COLO668 (cell line): Measurements from ENCODE around the gene DRC3.

Experiments
- DNase-seq: peaks from one replicate; lab custom pipeline; 2025; ENCODE audit not compliant: unreplicated experiment; lab: John Stamatoyannopoulos, UW

DRC3 gene

DNA sequence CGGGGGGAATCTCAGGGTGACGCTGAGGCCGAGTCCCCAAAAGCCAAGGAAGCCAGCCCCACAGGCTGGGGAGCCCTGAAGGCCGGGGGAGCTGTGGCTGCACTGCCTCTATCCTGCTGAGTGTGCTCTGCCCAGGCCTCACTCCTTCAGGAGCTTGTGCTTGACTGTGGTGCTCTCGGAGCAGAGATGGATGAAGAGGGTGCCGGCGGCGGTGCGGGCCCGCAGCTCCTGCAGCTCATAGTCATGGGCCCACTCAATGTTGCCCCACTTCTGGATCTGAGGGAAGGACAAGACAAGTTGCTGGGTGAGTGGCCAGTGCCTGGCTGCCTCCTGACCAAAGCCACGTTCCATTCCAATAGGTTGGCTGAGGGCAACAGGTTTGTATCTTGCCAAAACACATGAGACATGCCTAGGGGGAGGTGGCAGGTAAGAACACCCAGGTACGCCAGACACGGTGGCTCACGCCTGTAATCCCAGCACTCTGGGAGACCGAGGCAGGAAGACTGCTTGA is 45.8 kb downstream of the DRC3 start:
- DNase-seq: no peak

DNA sequence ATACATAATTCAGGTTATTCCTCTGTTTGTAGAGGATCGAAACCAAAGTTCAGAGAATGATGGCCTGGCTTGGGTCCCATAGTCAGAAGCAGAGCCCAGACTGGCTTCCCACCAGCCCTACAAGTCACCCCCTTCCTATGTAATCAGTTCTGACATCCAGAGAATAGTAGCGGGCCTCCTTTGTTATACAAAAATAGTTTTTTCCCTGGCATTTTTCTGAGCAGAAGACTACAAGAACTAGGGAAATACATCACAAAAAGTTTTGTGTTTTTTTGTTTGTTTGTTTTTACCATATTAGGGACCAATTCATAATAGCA is 47.1 kb downstream of the DRC3 start:
- no peak for DNase-seq

DNA sequence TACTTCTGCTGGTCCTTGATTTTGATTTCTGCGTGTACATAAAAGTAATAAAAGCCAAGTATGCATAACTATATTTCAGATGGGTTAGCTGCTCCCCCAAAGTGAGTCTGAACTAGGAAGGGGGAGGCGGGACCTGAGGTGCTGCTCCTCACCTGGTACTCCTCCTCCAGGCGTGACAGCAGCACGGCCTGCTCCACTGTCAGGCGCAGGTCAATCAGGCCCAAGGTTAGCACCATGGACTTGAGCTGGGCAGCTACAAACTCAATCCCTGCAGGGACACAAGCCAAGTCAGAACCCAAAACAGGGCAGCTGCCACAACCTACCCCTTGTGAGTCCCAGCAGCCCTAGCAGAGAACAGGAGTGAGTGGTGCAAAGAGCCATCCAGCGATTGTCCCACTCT is 48.3 kb downstream of the DRC3 start:
- DNase-seq: no peak

DNA sequence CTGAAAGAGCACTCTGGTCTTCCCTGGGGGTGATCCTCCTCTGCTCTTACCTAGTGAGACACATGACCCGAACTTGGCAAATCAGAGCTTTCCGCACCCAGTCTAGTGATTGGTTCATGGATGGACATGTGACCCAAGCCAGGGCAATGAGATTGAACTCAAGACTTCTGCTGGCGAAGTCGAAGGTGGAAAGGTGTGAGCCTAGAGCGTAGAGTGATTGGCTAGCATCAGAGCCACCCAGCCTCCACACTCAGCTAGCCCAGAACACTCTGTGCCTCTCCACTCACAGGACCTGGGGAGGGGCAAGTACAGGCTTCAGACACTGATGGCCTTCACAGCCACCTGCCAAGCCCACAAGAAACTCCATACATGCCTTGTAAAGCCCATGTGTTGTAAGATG is 48.7 kb downstream of the DRC3 start:
- no peak for DNase-seq

DNA sequence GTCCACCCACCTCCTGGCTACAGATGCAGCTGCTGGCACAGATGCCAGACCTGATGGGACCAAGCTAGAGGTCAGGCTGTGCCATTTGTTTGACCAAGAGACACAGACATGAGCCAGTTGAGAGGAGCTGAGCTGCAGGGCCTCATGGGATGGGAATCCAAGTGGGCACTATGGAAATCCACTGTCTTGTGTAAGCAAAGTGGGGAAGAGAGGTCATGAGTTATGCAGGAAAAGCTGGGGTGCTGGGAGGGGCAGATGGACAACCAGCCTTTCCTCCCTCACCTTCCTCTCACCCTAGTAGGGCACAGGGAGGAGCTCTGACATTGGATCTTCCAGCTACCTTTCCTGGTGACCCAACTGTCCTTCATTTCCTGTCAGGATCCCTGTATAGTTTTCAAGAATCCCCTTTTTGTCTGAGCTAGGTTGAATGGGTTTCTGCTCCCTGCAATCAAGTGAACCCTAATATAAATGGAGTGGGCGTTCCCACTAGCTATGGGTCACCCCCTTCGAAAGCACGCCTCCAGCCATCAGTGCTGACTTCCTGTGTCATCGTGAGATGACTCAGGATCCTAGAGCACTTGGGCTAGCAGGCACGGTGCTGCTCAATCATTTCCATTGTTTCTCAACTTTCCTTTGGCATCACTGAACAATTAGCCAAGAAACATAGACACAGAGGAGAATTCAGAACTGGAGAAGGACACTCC is 52.7 kb downstream of the DRC3 start:
- no peak for DNase-seq

DNA sequence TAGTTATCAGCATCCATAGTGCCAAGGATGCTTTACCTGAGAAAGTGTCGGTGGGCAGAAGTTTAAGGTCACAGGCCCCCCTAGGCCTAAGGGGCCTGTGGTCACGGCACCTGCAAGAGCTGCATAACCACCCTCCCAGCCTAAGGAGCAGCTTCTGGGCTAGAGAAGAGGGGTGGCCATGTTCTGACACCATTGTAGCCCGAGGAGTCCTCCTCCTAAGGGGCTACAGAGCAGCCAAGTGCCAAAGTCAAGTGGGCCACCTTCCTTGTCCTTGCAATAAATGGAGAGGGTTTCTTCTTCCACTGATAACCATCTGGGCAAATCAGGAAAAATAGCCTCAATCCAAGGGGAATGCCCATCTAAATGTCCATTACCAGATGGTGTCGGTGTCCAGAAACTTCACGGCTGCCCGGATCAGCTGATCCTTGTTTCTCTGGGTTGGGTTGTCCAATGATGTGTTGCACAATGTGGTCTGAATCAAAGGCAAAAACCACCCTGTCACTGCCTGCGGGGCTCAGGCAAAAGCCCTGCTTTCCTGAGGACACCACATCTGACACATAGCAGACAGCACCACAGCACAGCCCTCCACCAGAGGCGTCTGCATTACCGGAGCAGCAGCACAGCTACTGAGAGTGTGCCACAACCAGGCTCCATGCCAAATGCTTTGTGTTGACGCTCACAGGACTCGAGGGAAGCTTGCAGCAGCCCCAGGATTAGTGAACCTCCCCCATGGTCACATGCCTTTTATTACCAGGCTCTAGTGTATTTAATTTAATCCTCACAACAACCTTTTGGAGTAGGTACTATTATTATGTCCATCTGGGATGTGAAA is 53.5 kb downstream of the DRC3 start:
- DNase-seq: peak; percentile 4

DNA sequence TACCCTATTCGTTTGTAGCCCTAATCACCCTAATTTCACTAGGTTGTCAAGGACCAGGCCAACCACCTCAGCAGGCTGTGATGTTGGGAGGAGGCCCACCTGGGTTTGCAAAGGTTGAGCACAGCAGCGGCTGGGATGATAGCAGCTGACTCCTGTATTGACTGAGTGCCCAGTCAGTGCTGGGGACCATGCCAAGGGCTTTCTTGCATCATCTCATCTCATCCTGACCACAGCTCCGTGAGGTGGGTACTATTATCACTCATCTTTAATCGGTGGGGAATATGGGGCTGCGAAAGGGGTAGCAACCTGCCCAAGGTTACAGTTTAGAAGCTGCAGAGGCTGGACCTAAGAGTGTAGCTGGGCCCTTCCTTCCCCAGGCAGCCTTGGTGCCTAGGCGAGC is 54.6 kb downstream of the DRC3 start:
- DNase-seq: peak; percentile 52

DNA sequence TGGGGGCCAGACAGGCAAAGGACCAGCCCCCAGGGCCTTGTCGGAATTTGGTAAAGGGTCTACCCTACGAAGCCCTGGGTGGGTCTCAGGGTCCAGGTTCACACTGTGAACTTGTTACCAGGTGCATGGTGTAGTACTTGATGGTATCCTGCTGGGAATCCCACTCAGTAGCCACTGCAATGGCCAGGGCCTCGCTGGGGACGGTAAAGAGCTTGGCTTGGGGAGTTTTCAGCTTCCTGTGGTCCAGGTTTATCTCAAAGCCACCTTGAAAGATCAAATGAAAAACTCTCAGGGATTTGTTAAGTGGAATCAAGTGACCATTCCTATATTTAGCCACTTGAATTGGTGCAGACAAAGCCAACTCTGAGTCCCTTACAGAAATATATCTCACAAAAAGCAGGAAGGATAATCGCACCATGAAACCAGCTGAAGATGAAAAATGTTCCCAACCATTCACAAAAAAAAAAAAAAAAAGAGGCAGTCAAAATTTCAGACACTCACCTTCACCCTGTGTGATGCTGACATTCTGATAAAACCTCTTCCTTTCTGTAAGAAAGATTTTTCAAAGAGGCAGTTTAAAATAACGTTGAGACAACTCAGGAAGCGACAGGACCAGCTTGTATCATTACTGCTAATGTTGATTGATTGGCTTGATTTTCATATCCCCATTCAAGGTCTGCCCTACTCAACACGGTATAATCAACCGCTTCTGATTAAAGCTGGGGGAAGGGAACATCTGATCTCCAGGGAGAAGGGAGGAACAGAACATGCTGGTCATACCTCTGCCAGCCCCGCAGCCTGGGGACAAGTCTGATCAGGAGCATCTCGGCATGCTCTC is 55.7 kb downstream of the DRC3 start:
- DNase-seq: peak; percentile 57

DNA sequence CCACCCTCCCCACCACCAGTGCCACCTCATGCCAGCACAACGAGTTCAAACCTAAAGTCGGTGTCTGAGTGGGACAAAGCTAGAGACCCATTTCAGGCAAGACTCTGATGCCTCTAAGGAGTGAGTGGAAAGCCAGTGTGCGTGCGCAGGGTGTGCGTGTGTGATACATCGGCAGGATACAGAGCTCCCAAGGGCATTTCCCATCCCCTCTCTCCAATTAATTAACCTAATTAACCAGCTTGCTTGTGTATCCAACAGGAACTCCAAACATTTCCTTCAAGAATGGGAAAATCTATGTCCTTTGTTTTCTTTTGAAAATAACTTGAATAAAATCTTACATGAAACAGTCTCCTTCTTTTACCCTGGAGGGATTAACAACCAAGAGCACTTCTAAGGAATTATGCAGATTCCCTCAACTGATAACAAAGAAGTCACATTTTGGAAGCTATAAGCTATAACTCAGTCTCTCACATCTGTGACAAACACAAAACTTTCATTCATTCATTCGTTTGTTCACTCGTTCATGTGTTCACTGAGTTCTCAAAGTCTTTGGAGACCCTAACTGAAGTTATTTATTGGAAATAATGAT is 56.4 kb downstream of the DRC3 start:
- no peak for DNase-seq

DNA sequence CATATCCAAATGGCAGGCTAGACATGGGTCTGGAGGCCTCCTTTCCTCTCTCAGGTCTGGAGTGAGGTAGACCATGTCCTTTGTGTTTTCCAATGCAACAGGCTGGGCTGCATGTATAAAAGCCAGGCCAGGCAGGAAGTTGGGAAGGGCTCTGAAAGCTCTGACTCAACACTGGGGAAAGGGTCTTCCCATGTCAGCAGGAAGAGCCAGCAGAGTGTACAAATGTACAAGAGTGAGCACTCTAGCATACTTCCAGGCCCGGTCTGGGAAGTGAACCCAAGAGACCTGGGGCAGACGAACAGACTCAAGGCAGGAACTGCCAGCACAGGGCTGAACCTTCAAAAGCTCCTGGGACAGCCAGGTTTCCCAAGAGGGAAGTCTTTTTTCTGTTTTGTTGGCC is 59.3 kb downstream of the DRC3 start:
- DNase-seq: no peak

DNA sequence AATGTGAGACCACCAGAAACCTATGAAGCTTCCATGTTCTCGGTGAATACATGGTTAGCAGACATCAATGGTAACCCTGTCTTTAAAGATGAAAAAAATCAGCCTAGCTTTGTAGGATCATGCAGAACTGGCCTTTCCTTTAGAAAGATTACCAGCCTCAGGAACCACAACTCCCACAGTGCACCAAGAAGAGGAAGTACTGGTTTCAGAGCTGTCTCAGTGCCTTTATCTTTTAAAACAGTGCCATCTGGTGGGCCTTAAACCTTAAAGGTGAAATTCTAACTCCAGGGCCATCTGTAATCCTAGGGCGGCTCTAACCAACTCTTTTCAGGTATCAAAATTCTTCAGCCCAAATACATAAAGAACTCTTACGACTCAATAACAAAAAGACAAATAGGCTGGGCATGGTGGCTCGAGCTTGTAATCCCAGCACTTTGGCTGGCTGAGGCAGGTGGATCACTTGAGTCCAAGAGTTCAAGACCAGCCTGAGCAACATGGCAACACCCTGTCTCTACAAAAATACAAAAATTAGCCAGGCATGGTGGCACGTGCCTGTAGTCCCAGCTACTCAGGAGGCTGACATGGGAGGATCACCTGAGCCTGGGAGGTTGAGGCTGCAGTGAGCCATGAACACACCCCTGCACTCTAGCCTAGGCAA is 60.9 kb downstream of the DRC3 start:
- peak; percentile 38 for DNase-seq

DNA sequence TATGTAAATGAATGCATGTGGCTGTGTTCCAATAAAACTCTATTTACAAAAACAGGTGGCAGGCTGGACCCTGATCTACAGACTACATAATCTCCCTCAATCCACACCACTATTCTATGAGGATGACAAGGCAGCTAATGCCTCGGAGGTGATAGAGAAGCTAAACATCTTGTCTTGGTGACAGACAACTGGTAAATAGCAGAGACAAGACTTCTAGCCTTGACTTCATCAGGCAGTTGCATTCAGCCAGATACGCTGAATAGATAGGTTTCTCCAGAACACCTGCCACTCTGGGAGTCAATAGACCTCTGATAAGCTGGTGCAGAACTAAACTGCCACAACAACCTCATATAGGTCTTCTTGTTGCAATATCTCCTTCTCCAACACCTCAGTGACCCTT is 63.0 kb downstream of the DRC3 start:
- DNase-seq: no peak

DNA sequence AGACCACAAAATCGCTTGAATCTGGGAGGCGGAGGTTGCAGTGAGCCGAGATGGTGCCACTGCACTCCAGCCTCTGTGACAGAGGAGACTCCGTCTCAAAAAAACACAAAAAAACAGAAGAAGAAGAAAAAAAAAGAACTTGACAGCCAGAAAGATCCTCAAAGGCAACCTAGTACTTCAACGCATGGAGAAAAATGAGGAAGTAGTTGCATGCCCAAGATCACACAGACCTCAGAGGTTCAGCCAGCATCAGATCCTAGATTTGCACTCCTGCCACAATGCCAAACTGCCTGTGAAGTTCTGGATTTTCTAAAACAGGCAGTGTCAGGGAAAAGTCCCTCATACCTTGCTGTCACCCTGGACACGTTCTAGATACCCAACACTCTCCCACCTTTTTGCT is 64.8 kb downstream of the DRC3 start:
- DNase-seq: no peak

DNA sequence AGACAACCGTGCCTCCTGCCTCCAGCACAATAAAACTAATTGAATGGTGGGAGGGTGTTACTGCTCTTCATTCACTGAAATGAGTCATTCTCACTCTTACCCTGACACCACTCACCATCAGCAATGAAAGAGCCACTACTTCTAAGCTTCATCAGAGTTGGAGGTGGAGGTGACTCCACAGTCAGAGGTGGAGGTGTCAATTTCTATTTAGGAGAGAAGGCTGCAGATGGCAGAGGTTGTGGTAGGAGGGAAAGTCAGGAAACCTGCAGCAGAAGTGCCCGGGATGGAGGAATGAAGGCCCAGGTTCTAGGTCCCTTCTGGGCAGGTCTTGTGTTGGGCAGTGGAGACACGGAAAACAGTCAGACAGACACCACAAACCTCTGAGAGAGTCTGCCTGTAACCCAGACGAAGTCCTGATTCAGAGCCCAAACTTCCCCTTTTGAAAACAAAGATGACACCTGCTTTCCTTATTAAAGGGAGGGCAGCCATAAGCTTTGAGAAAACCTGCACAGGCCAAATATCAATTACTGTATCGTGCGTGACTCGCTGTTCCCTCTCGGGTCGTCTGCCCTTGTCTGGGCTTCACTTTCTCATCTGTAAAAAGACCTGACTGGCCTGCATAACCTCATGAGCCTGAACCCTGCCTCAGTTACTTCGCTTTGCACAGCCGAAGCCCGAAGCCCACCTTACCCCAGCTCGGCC is 65.6 kb downstream of the DRC3 start:
- no peak for DNase-seq

DNA sequence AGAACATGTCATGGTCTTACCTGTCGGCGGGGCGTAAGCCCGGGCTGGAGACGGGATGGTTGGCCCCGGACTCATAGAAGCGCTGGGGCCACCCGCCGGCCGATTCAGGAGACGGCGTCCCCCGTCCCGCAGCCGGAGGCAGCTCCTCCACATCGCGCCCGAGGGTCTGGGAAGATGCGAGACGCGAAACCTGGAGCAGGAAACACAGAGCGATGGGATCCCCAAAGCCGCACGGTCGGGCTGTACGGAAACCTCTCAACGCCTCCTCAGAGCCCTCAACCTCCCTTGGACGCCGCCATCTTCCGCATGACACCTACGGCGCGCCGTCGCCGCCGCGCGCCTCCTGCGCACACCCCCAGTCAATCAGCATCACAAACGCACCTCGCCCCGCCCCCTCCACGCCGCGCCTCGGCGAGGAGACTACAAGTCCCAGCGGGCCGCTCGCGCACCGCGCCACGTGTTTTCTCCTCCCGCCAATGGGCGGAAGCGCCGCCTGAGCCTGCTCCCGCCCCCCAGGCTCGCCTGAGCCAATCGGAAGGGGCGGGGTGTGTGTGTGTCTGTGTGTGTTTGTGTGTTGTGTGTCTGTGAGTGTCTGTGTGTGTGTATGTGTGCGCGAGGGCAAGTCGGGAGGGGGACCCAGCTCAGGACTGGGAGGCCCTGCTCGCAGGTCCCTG is 66.3 kb downstream of the DRC3 start, which contains the start of the genes ATPAF2 and GID4:
TSS of gene ATPAF2 (minus strand) at position 308 of the 674 bp plus-strand sequence. CDS start at position 153, 155 bp downstream.
TSS of gene GID4 (plus strand) at position 548 of the 674 bp plus-strand sequence. CDS start at position 605, 57 bp downstream.
- peak; percentile 98 for DNase-seq

DNA sequence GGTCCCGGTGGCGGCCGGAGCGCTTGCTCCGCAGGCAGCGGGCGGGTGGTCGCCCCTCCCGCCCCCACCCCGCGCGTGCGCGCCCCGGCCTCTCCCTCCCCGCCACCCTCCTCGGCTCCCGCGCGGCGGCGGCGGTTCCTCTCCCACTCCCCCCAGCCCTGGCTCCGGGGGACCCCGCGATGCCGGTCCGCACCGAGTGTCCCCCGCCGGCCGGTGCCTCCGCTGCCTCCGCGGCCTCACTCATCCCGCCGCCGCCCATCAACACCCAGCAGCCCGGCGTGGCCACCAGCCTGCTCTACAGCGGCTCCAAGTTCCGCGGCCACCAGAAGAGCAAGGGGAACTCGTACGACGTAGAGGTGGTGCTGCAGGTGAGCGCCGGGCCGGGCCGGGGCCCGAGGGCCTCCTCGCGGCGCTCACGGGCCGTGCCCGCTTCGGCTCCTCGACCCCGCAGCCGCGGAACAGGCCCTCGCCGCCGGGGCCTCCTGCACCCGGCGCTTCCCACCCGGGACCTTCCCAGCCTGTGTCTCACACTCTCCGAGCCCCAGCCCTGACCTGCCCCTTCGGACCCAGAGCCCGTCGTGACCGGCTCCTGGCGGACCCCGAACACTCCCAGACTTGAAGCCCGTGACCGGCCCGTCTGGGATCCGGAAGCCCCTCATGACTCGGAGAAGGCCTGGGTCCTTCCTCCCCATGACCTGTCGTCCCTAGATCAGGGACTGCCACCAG is 67.0 kb downstream of the DRC3 start:
- DNase-seq: peak; percentile 43

DNA sequence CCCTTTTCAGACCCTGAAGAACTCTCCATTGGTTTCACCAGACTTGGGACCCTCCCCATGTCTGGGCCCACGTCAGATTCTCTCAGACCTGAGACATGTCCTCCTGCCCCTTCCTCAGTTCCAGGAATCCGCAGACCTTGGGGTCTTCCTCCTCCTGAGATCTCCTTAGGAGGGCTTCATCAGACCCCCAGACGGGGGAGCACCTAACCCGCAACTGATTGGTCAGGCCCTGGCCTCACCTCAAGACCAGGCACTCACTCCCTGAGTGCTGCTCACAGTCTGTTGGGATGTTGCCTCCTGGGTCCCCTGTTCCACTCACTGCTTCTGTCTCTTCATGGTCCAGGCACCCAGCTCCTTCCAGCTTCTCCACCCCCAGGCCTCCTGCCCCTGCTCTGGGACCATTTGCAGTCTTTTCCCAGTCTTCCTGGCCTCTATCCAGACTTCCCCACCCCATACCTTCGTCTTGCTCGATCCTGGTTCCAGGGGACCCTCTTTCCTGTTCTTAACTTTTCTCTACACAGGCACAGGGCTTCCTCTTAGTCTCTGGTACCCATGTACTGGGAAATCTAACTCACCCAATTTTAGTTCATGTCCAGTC is 67.7 kb downstream of the DRC3 start:
- no peak for DNase-seq

DNA sequence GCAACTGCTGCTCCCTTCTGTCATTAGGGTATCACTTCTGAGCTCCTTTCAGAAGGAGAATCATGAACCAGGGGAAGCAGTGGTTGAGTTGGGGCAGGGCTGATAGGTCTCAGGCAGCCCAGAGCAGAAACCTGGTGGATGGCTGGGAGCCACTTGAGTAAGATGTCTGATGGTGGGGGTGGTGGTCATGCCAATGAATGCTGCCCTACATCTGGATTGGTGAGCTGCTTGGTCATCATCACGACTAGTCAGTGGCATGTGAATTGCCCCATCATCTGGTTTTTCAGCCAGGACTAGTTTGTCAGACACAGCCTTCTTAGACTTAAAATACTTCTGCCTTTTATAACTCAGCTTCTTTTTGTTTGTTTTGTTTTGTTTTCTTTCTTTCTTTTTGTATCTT is 69.1 kb downstream of the DRC3 start:
- DNase-seq: no peak
